Globus pallidus (tissue), 1 donor: ENCODE measurements around the gene PDE4A.
A peak's percentile ranks its signal among the peaks of the same experiment; 100 is the strongest.
"Not testable (repeated sequence)": the region's sequence is repeated elsewhere in the genome, so short reads cannot be mapped to it uniquely, and the experiment has no call there.

Source experiments
- DNase-seq: peaks from one replicate; pipeline ENCODE4 v3.0.0-alpha.2; 2015; ENCODE audit warnings: low spot score

The PDE4A gene

GRCh38 chr19:10462042-10462441 lies 41.7 kb downstream of the PDE4A start:
- DNase-seq, result not testable (repeated sequence)

GRCh38 chr19:10462557-10462956 lies 42.2 kb downstream of the PDE4A start:
- no peak for DNase-seq

GRCh38 chr19:10464456-10464855 lies 44.1 kb downstream of the PDE4A start:
- no peak for DNase-seq

GRCh38 chr19:10467104-10467706 lies 46.9 kb downstream of the PDE4A start:
- no peak for DNase-seq

GRCh38 chr19:10468133-10468532 lies 47.8 kb downstream of the PDE4A start:
- DNase-seq, result no peak

GRCh38 chr19:10471909-10472308 lies 51.6 kb downstream of the PDE4A start:
- no peak for DNase-seq

- DNase-seq, result no peak
Measured at GRCh38 chr19:10473192-10473591, 52.9 kb downstream of the PDE4A start.

- no peak for DNase-seq
Measured at GRCh38 chr19:10474962-10475451, 54.7 kb downstream of the PDE4A start.

- no peak for DNase-seq
Measured at GRCh38 chr19:10478476-10478875, 58.1 kb downstream of the PDE4A start.

GRCh38 chr19:10478903-10479384 lies 58.6 kb downstream of the PDE4A start:
- DNase-seq, result peak; percentile 96

- no peak for DNase-seq
Measured at GRCh38 chr19:10486551-10486950, 66.2 kb downstream of the PDE4A start.

- DNase-seq, result no peak
Measured at GRCh38 chr19:10491472-10492047, 71.2 kb downstream of the PDE4A start.

- DNase-seq, result no peak
Measured at GRCh38 chr19:10497371-10497770, 77.0 kb downstream of the PDE4A start.

- no peak for DNase-seq
Measured at GRCh38 chr19:10499550-10500246, 79.4 kb downstream of the PDE4A start.

- DNase-seq, result no peak
Measured at GRCh38 chr19:10500247-10500592, 79.9 kb downstream of the PDE4A start.

GRCh38 chr19:10501971-10502523 lies 81.7 kb downstream of the PDE4A start:
- DNase-seq, result peak; percentile 82

- DNase-seq, result peak; percentile 87
Measured at GRCh38 chr19:10502524-10503001, 82.2 kb downstream of the PDE4A start.

- no peak for DNase-seq
Measured at GRCh38 chr19:10503002-10503789, 82.9 kb downstream of the PDE4A start, which contains the start of gene KEAP1. Gene KEAP1 (minus strand): TSS chr19:10503356. CDS start chr19:10500033, 3,323 bp downstream.

- DNase-seq, result no peak
Measured at GRCh38 chr19:10505583-10506229, 85.4 kb downstream of the PDE4A start.

GRCh38 chr19:10508036-10508435 lies 87.7 kb downstream of the PDE4A start:
- DNase-seq, result no peak

GRCh38 chr19:10508707-10509106 lies 88.4 kb downstream of the PDE4A start:
- no peak for DNase-seq
